Mammary epithelial cell (primary cell): ENCODE measurements around the gene ZNF765.
"Not testable (repeated sequence)": the region's sequence is repeated elsewhere in the genome, so short reads cannot be mapped to it uniquely, and the experiment has no call there.

Experiments
- EZH2 ChIP-seq: IDR thresholded peaks from 2 replicates; pipeline ENCODE4 v1.6.1; 2012; ENCODE audit warnings: low read length, inconsistent platforms, borderline replicate concordance
- TF ChIP-seq, protein P1 (sequence below), 2 donors: IDR thresholded peaks in 1 of 2; conservative IDR thresholded peaks in 1 of 2; 2 replicates each; pipeline ENCODE4 v1.5.1; 2011 to 2012; ENCODE audit warnings: inconsistent platforms in 2 of 2, low read length in 2 of 2, mild to moderate bottlenecking in 2 of 2, control low read depth in 1 of 2, low read depth in 1 of 2; ENCODE audit not compliant: insufficient read depth in 1 of 2; ENCODE audit errors: extremely low read depth in 1 of 2

DNA sequence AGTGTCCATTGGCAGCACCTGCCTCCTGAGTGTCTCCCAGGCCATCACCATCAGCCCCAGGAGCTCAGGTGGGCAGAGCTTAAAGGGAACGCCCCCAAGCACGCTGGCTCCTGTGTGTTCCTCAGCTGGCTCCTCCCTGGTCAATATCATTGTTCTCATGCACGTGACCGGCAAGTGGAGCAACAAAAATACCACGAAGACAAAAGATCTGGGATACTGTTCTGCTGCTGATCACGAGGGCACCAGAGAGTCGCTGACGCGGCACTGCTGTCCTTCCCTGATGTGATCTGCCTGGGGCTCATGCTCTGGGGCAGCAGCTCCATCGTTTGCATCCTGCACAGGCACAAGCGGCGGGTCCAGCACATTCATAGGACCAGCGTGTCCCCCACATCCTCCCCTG is 28.1 kb downstream of the ZNF765 start:
- TF ChIP-seq, protein P1, sequence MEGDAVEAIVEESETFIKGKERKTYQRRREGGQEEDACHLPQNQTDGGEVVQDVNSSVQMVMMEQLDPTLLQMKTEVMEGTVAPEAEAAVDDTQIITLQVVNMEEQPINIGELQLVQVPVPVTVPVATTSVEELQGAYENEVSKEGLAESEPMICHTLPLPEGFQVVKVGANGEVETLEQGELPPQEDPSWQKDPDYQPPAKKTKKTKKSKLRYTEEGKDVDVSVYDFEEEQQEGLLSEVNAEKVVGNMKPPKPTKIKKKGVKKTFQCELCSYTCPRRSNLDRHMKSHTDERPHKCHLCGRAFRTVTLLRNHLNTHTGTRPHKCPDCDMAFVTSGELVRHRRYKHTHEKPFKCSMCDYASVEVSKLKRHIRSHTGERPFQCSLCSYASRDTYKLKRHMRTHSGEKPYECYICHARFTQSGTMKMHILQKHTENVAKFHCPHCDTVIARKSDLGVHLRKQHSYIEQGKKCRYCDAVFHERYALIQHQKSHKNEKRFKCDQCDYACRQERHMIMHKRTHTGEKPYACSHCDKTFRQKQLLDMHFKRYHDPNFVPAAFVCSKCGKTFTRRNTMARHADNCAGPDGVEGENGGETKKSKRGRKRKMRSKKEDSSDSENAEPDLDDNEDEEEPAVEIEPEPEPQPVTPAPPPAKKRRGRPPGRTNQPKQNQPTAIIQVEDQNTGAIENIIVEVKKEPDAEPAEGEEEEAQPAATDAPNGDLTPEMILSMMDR (conservative IDR thresholded peaks at IDR 0.05 in 1 of 2, IDR thresholded peaks at IDR 0.05 in 1 of 2; ENCODE audit: extremely low read depth in 1 of 2, insufficient read depth in 1 of 2, low read depth in 1 of 2, low read length in 2 of 2), result not testable (repeated sequence)
- not testable (repeated sequence) for TF ChIP-seq EZH2
